NK-92 (cell line): Measurements from ENCODE around the gene STX19.

Experiments
- DNase-seq: peaks from one replicate; lab custom pipeline; 2025; ENCODE audit not compliant: unreplicated experiment; lab: John Stamatoyannopoulos, UW

Gene STX19

DNA sequence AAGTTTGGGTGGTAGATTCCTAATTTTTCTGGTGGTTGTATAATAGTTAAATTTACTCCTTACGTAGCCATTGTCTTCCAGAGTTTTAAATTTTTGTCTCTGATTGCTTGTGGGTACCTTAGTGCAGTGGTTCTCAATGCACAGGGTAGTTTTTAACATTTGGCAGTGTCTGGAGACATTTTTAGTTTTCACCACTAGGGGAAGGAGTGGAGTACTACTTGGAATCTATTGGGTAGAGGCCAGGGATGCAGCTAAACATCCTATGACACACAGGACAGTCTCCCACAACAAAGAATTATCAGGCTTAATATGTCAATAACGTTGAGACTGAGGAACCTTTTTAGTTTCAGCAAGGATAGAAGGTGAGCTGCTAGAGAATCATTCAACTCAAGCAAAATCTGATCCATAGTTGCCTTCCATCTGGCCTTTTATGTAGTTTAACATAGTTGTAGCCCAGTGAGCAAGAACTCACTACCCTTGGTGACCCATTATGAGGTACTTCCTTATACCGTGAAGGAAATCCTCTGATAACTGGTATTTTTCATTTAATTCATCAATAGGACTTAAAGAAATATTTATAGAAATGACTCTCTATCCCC, 8.6 kb upstream of the STX19 start:
- DNase-seq = no peak

DNA sequence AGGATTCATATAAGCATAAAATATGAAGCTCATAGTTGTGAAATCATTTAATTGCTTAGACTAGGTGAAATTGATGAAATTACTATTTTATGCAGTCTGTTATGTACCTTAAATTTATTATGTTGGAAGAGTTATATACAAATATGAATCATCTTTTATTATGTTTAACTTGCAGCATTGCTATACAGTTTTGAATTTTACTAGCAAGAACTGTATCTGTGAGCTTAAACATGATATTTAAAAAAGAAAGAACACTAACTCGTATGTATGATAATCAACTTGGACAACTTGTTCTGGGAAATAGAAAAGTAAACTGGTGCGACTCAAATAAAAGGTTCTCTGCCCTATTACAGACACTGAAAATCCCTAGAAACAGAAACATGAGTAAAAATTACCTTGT, 1.8 kb downstream of the STX19 start:
- DNase-seq = no peak

DNA sequence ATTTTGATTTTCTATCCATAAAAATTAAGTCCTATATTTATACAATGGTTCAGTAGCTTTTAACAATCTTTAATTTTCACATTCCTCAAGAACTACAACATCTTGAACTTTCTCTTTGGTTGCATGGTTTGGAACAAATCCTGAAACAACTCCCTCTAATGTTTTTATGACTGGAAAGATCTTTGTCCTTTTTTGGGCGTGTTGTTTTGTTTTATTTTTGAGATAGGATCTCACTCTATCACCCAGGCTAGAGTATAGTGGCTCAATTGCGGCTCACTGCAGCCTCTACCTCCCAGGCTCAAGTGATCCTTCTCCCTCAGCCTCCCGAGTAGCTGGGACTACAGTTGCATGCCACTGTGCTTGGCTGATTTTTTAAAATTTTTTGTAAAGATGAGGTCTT, 4.0 kb downstream of the STX19 start:
- no peak for DNase-seq

DNA sequence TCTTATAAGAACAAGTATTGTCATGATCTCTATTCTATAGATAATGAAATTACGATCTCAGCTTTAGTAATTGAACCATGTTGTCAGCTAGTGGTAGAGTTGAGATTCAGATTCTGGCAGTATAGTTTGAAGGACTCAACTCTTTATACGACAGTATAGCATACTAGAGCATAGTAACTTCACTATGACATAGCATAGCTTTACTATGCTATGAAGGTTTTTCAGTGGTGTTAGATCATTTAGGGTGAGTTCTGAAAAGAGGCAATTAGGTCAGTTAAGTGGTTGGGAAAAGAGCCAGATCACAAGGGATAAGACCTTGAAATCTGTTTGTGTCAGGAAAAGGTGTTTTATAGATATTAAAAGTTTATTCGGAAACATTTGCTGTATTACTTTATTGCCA, 8.1 kb downstream of the STX19 start:
- DNase-seq = no peak

DNA sequence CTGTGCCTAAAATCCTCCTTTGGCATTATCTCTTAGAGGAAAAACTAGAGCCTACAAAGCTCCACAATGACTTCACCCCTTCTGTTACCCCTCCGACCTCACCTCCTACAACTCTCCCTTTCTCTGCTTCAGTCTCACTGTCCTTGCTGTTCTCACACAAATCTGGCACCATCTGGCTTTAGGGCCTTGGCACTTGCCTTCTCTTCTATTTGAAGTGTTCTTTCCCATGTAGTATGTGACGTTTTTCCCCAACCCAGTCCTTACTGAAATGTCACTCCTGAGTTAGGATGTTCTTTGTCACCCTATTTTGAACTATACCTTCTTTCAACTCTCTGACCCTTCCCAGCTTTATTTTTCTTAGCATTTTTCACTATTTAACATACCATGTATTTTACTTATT, 8.7 kb downstream of the STX19 start:
- no peak for DNase-seq

DNA sequence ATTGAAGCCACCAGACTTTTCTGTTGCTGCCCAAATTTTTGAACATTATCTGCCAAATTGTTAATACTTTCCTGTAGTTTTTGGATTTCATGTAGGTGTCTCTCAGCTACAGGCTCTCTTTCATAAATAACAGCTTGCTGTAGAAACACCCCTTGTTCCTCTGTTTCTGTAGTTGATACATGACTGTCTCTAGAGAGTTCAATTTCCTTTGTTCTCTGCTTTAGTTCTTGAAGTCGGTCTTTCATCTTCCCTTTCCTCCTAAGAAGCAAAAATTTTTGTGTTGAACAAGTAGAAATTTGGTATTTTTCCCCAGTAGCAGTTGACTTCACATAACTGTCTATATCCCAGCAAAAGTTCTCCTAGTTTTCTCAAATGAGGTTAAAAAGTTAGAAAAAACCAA, 13.4 kb downstream of the STX19 start:
- no peak for DNase-seq

DNA sequence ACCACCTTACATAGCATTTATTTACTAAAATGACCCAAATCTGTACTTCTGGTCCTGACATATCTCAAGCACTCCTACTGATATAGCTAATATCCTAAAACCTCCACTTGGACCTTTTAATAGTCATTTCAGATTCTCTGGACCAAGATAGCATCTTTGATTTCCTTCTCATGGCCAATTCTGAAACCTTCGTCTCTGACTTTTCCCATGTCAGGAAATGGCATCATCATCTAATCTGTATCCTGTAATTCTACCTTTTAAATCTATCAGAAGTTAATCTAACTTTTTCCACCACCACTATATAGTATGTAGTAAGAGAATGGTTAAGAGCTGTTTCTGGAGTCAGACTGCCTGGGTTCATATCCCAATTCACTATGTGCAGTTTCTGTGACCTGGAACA, 16.2 kb downstream of the STX19 start:
- DNase-seq = no peak

DNA sequence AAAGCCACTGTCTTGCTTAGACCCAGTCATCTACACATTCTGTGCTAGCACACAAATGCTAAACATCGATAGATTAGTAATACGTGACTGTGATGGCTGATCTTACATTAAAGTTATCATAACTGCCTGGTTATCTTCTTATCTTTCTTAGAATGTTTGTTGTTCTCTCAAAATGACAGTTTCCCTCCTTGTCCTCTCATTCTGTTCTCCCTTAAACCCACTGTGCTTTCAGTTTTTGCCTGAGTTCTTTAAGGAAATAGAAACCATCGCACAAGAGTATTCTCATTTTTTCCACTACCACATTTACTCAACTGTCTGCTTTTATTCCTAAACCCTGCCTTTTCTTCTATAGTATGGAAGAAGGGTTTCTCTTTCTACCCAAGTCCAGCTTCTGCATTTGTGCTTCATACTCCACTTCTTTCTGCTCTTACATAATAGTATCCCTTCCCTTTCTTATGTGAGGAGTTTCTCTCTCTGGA, 17.1 kb downstream of the STX19 start:
- DNase-seq = no peak

DNA sequence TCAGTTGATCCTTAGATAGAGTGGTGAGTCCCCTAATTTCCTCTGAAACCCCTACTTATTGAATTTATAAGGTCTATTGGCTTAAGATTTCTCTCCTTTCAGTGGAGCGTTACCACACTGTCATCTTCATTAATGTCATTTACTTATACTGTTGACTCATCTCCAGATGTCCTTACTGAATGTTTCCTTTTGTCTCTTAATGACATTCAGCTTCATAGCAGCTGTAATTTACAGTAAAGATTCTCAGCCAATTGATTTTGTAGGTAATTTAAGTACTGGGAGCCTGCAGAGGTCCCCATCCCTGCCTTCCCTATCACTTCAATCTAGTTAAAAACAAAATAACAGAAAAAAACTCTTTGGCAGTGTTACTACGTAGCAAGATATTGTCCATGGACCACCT, 18.8 kb downstream of the STX19 start:
- no peak for DNase-seq

DNA sequence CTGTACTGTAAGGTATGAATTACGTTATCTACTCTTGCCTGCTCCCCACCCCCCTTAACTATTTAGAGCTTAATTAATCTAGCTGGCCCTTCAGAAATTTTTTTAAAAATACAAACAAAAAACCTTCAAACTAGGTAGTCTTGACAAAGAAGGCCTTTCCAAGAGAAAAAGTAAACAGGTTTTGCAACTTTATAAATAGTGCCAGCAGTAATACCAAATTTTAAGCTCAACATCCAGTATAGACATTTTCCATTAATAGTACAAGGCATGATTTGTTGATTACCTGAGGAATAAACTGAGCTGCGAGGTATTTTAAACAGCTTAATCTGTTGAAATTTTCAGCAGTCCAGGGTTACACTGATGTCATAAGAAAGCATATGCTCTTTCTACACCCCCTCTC, 20.1 kb downstream of the STX19 start:
- DNase-seq = no peak

DNA sequence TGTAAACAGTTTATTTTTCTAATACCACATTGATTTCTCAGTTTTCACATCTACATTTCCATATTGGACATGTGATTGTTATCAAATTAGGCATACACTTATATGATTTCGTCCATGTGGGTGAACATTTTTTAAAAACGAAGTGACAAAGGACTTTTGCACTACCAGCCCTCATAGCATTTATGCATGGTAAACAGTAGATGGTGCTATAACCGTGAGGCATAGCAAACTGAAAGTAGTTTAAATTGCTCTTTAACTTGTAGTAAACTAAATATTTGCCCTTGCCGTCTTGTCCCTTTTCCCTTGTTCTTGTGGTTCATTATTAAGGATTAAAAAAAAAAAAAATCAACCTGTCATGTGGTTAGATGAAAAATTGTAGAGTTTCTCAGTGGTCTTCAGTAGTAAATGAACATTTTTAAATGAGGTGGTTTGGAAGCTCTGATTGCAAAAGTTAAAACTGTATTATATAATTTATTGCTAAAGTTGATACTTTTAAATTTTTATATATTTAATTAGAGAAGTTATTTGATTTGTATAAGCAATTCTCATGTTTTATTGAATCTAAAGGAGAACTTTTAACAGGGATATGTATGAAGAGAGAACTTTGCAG, 24.0 kb downstream of the STX19 start:
- no peak for DNase-seq

DNA sequence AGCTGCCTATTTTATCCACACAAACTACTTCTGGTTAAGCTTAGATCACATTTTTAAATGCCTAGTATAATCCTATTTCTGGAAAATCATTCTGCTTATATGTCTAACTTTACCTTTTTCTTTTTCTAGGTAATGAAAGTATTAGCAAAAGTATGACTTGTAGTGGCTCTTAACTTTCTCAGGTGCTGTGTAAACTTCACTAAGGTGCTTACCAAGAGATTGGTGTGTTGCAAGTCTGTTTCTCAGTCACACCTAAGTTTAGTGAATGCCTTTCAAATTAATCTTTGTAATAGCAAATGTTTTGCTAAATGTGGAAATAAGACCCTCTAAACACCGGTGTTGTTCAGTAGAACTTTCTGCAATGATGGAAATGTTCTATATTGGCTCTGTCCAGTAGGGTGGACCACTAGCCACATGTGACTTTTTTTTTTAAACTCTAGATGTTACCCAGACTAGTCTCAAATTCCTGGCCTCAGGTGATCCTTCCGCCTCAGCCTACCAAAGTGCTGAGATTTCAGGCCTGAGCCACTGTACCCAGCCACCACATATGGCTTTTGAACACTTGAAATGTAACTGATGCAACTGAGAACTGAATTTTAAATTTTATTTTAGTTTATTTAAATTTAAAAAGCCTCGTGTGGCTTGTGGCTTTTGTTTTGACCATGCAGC, 26.4 kb downstream of the STX19 start:
- no peak for DNase-seq

DNA sequence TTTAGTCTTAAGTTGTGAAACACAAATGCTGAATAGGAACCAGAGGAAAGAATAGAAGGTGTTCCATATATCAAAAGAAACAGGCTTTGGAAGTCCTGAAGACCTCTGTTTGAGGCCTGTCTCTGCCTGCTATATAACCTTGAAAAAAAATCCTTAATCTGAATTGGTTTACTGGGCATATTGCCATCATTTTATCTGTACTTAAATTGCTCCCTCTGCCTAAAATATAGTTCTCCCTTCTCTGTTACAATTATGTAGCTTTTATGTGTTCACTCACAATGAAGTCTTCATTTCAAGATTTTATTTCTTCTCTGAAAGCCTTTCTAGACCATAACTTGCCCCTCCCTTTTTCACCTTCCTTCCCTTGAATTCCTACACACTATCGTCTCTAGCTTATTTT, 27.2 kb downstream of the STX19 start:
- DNase-seq = no peak

DNA sequence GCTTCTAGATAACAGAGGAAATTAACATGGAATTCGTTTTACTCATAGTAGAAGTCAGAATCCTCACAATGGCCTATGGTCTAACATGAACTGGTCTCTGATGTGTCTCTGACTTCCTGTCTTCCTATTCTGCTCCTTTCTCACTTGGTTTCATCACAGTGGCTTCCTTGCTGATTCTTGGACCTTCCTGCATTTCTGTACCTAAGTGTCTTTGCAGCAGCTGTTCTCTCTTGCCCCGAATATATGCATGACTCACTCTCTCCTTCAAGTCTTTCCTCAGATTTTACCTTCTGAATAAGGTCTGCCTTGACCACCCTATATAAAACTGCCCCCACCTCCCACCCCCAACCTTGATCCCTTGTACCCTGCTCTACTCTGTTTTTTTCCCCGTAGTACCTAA, 34.3 kb downstream of the STX19 start:
- no peak for DNase-seq

DNA sequence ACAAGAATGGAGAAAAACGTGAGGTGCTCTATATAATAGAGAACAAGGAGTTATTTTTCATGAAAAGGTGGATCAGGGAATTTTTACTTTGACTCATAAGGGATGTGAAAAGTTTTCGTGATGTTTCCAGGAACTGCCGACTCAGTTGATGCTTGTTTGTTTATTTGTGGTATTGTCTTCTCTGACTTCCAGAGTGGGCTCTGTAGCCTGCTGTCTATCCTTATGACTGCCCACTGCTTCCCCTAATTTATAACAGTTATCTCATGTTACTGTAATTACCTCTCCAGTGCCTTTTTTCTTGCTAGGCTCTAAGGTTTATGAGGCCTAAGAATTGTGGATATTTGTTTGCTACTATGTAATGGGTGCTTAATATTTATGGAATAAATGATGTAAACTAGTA, 36.2 kb downstream of the STX19 start:
- no peak for DNase-seq

DNA sequence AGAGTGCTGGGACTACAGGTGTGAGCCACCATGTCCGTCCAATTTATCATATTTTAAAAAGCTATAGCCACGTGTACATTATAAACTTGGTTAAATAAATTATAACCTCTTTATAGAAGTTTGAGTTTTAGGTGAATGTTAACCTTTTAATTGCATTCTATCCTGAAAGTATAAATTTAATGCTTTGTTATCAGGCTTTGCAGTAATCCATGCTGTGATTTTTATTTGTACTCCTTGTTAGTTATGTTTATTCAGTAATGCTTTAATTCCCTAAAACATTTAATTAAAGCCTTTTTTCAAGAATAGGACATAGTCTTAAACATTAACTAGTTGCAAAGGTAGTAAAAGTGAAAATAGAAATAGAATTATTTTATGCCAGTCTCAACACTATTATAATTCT, 36.8 kb downstream of the STX19 start:
- no peak for DNase-seq

DNA sequence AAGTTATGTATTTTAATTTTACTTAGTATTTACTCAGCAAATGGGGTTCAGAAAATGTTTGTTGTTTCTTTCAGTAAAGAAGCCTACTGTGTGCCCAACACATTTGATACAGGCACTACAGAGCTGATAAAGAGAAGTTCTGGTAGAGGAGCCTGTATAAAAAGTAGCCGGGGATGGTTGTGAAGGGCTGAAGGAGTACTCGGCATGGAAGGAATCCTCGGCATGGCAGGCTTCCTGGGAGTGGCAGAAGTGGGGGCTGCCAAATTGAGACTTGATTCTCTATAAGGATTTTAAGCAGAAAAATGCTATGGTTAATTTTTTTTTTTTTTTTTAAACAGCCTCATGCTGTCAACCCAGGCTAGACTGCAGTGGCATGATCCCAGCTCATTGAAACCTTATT, 39.2 kb downstream of the STX19 start:
- no peak for DNase-seq

DNA sequence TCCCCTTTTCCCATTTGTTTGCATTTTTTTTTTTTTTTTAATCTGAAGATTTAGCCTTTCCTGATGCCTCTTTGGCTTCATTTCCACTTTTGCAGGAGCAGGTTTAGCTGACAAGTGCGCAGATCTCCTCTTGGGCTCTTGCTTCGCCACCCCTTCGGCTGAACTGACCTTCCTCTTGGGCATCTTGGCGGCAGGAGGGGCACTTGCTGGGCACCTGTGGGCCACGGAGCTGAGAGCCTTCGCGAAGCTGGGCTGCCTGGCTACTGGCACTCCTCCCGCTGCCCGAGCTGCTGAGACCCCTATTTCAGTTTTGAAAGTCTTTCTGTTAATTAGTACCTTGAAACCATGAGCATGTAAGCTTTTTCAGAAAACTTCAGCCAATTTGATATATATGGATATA, 39.6 kb downstream of the STX19 start:
- DNase-seq = no peak

DNA sequence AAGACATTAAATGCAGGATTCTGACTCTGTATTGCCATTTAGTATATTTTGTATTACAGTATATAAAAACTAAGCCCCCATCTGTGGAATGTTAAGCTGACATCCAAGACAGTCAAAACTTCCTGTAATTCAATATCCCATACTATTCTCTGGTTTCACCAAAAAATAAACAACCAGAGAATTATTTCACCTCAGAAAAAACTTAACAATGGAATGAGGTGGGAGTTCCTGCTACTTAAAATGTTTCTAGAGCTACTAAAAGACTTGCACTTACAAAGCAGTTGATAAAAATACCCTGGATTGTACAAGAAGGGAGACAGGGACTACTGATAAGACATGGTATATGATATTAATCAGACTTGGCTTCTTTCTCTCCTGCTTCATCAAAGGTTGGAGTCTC, 40.1 kb downstream of the STX19 start:
- no peak for DNase-seq

DNA sequence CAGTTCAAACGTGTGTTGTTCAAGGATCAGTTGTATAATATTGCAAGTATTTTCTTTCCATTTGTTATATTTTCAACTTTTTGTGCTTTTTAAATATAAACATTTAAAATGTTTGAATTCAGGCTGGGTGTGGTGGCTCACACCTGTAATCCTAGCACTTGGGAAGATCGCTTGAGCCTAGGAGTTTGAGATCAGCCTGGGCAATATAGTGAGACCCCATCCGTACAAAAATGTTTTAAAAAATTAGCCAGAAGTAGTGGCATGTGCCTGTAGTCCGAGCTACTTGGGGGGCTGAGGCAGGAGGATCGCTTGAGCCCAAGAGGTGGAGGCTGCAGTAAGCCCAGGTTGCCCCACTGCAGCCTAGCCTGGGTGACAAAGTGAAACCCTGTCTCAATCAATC, 43.8 kb downstream of the STX19 start:
- no peak for DNase-seq

DNA sequence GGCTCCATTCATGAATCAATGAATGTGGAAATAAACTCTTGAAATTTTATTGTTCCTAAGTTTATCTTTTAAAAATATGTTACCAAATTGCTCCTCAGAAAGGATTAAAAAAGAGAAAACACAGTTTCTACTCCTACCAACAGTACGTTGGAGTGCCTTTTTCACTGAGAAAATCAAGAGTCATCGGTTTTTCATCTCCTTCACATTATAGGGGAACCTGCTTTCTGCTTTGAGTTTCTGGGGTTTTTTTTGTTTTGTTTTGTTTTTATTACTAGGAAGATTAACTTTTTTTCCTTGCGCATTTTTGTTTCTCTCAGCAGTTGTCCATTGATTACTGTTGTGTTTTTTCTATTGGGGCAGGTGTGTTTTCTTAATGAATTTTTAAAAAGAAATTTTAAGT, 45.0 kb downstream of the STX19 start:
- no peak for DNase-seq

DNA sequence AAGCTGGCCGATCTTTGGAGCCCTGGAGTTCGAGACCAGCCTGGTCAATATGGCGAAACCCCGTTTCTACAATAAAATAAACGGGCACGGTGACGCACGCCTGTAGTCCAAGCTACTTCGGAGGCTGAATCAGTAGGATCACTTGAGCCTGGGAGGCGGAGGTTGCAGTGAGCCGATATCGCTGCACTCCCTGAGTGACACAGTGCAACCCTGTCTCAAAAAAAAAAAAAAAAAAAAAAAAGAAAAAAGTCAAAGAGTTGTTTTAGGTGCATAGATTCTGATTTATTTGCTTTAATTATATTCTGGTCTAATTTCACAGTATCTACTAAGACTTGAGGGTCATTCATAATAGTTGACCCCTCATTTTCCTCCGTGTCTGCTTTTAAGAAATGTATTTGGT, 46.7 kb downstream of the STX19 start:
- DNase-seq = no peak
